ENCODE measurements around the gene FBXL16. TPM values are rescaled to one million over a fixed set of nuclear protein-coding genes. Genes with fewer than 3 reads are reported as not detected.

The FBXL16 gene
- total and polyA plus RNA-seq, 2 experiments from 2014 or later = 0.07 to 0.28 TPM

- WGBS (ENCODE audit: low lambda C conversion rate, missing lambda C conversion rate) = 94% methylated on average over 3 of the region's 4 CpGs
- no peak for DNase-seq (ENCODE audit: low spot score)
- Histone ChIP-seq H3K4me3 (no peak overlapping the region), H2AFZ (no peak overlapping the region), H3K9me2 (replicated peaks; ENCODE audit: insufficient read depth) (no peaks in the 10 kb centered on the region), H3K36me3 (replicated peaks; ENCODE audit: insufficient read depth, low read depth) (no peaks in the 10 kb centered on the region), H3K9me3 (ENCODE audit: low read depth) (no peaks in the 10 kb centered on the region), H4K20me1 (ENCODE audit: insufficient read depth, poor library complexity, severe bottlenecking) (no peaks in the 10 kb centered on the region), H3K27me3 (peaks cover 59% of the 10 kb centered on the region), H3K27ac (no peak overlapping the region), H3K4me1 (ENCODE audit: insufficient read depth) (no peaks in the 10 kb centered on the region), H3K79me2 (no peaks in the 10 kb centered on the region), H3K4me2 (no peak overlapping the region)
- TF ChIP-seq EZH2phosphoT487 (IDR thresholded peaks at IDR 0.05; ENCODE audit: low read depth, severe bottlenecking, unreplicated experiment) = no peak
- no peak for TF ChIP-seq EZH2 (IDR thresholded peaks at IDR 0.05; ENCODE audit: borderline replicate concordance)
- TF ChIP-seq CTCF (IDR thresholded peaks at IDR 0.05; ENCODE audit: poor library complexity) = no peak
Observed at GRCh38 chr16:708959-709358, 3.4 kb upstream of the FBXL16 start.

GRCh38 chr16:708019-708418 lies 2.4 kb upstream of the FBXL16 start:
- WGBS (ENCODE audit: low lambda C conversion rate, missing lambda C conversion rate) = 72% methylated on average over 3 of the region's 3 CpGs
- Histone ChIP-seq H3K79me2 (no peaks in the 10 kb centered on the region), H3K4me3 (no peak overlapping the region), H3K27me3 (peaks cover 69% of the 10 kb centered on the region), H4K20me1 (ENCODE audit: insufficient read depth, poor library complexity, severe bottlenecking) (no peaks in the 10 kb centered on the region), H3K27ac (no peak overlapping the region), H3K4me2 (no peak overlapping the region), H3K36me3 (replicated peaks; ENCODE audit: insufficient read depth, low read depth) (no peaks in the 10 kb centered on the region), H3K9me2 (replicated peaks; ENCODE audit: insufficient read depth) (no peaks in the 10 kb centered on the region), H2AFZ (no peak overlapping the region), H3K9me3 (ENCODE audit: low read depth) (no peaks in the 10 kb centered on the region), H3K4me1 (ENCODE audit: insufficient read depth) (no peaks in the 10 kb centered on the region)
- DNase-seq (ENCODE audit: low spot score) = no peak
- TF ChIP-seq CTCF (IDR thresholded peaks at IDR 0.05; ENCODE audit: poor library complexity) (no peak), EZH2phosphoT487 (IDR thresholded peaks at IDR 0.05; ENCODE audit: low read depth, severe bottlenecking, unreplicated experiment) (no peak), EZH2 (IDR thresholded peaks at IDR 0.05; ENCODE audit: borderline replicate concordance) (no peak)

- no peaks in the 10 kb centered on the region for H3K36me3 ChIP-seq (replicated peaks; ENCODE audit: insufficient read depth, low read depth)
- no peak overlapping the region for H3K27ac ChIP-seq
- peaks cover 78% of the 10 kb centered on the region for H3K27me3 ChIP-seq
- H2AFZ ChIP-seq = no peak overlapping the region
- TF ChIP-seq CTCF (IDR thresholded peaks at IDR 0.05; ENCODE audit: poor library complexity) = no peak
- TF ChIP-seq EZH2phosphoT487 (IDR thresholded peaks at IDR 0.05; ENCODE audit: low read depth, severe bottlenecking, unreplicated experiment) = no peak
- H3K4me1 ChIP-seq (ENCODE audit: insufficient read depth) = no peaks in the 10 kb centered on the region
- no peak overlapping the region for H3K4me2 ChIP-seq
- H4K20me1 ChIP-seq (ENCODE audit: insufficient read depth, poor library complexity, severe bottlenecking) = no peaks in the 10 kb centered on the region
- DNase-seq (ENCODE audit: low spot score) = no peak
- H3K4me3 ChIP-seq = no peak overlapping the region
- H3K79me2 ChIP-seq = no peaks in the 10 kb centered on the region
- 55% methylated on average over 14 of the region's 14 CpGs for WGBS (ENCODE audit: low lambda C conversion rate, missing lambda C conversion rate)
- H3K9me2 ChIP-seq (replicated peaks; ENCODE audit: insufficient read depth) = no peaks in the 10 kb centered on the region
- H3K9me3 ChIP-seq (ENCODE audit: low read depth) = no peaks in the 10 kb centered on the region
Observed at GRCh38 chr16:707062-707538, 1.5 kb upstream of the FBXL16 start.
